Fibroblast of skin of right quadriceps (primary cell): ENCODE measurements around the gene ADGRL3.
A peak's percentile ranks its signal among the peaks of the same experiment; 100 is the strongest.
"Not testable (repeated sequence)": the region's sequence is repeated elsewhere in the genome, so short reads cannot be mapped to it uniquely, and the experiment has no call there.

Experiments used
- DNase-seq: peaks from one replicate; pipeline ENCODE4 v3.0.0-alpha.2; 2013

ADGRL3 gene

DNA sequence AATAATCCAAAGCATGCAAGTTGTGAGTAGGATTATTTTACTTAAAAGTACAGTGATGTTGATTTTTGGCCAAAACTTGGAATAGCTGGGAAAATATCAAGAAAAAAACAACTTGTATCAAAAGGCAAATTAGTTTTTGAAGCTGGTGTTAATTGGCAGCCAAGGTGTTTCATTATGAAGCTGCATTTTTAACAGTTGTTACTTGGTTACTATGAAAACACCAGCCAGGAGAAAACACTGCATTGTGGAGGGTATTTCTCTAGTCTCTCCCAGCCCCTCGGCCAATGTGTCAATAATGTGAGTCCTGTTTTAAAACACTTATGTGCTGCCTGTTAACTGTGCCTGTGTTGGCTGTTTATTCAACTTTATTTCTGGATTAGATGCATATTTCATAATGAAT is 733.4 kb downstream of the ADGRL3 start:
- DNase-seq: no peak

DNA sequence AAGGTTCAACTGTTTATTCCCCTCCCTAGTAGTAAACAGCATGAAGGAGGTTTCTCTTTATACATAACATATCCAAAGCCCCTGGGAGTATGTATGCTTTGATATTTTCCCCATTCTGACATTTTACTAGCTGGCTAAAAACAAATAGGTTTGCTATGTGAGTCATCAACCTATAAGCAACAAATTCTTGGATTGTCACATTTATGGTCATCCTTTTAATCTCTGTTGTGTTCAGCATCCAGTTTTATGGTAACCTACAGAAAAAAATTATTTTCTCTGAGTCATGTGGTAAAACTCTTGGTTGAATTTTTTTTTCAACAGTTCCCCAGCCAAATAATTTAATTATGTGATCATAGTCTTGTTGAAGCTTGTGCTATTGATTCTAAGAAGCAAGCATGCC is 734.1 kb downstream of the ADGRL3 start:
- DNase-seq: peak; percentile 5

DNA sequence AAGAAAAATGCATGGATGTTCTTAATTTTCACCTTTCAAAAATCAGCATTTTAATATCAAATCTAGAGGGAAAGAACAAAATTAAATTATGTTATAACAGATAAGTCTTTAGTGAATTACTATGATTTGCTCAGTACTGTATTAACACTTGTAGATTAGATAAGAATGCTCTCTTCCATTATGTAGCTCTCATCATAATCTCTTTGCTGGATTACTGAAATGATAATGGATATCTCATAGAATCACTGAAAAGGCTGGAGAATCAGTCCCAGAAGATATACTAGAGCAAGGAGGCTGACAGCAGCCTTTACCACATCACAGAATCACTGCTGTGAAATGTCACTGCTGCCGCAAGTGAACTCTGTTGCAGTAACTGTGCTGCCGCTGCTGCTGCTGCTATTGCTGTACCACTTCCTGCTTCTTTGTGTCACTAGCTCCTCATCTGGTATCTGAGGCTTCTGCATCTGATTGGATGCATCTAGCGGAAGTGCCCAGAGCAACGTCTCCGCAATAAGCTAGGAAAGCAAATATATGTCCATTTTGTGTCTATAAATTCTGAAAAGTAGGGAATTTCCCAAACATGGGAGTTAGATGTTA is 738.2 kb downstream of the ADGRL3 start:
- DNase-seq: no peak

DNA sequence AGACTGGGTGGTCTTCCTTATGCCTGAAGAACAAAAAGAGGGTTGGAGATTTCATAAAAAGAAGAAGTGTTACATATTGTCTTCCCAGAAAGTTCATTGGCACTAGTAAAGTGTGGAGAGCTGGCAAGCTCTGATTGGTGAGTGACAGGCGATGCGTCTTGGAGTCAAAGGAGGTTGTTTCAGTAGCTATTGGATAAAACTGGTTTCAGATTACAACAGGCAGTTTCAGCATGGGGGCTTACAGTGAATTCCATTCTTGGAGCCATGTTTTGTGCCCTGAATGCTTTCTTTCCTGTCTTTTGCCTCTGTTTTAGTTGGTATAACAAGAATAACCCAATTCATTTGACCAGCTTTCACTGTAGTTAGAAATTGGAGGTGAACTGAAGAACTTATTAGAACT is 750.5 kb downstream of the ADGRL3 start:
- DNase-seq: no peak

DNA sequence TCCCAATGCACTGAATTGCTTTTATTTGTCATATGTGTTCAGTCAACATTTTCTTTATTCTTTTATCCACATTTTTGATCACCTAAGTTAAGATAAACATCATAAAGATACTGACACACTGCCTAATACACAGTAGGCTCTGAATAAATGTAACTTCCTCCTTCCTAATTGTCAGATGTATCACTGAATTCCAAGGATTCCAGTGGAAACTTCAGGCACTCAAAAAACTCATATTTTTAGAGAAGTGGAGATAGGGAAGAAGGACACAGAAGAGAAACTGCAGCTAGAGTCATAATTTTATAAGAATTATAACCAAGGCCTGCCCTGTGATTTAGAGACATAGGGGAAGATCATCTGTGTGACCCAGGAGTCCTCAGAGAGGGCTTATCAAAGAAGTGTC is 753.3 kb downstream of the ADGRL3 start:
- DNase-seq: peak; percentile 13

DNA sequence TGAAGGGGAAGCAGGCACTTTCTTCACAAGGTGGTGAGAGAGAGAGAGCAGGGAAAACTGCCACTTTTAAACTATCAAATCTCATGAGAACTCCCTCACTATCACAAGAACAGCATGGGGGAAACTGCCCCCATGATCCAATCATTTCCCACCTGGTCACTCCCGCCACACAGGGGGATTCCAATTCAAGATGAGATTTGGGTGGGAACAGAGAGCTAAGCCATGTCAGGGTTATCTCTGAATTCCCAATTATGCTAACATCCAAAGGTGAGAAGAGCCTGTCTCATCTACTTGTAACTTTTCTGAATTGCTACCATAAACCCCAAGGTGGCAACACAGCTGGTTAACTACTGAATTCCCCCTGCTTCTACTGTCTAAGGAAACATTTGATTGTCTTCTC is 758.5 kb downstream of the ADGRL3 start:
- DNase-seq: no peak

DNA sequence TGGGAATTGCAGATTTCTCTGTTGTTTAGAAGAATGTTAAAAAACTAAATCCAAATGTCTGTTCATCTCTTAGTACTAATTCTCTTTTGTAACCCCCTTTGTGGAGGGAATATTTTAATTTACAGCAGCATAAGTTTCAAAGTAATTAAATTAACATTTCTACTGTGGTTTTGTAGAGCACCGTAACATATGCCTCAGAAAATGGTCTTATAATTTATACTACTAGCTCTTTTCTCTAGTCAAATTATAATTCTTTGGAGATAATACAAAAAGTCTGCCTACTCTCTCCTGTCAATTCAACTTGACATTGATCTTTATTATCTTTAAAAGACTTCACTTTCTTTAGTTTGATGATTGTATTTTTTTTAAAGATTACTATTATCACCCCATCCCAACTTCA is 759.0 kb downstream of the ADGRL3 start:
- DNase-seq: no peak

DNA sequence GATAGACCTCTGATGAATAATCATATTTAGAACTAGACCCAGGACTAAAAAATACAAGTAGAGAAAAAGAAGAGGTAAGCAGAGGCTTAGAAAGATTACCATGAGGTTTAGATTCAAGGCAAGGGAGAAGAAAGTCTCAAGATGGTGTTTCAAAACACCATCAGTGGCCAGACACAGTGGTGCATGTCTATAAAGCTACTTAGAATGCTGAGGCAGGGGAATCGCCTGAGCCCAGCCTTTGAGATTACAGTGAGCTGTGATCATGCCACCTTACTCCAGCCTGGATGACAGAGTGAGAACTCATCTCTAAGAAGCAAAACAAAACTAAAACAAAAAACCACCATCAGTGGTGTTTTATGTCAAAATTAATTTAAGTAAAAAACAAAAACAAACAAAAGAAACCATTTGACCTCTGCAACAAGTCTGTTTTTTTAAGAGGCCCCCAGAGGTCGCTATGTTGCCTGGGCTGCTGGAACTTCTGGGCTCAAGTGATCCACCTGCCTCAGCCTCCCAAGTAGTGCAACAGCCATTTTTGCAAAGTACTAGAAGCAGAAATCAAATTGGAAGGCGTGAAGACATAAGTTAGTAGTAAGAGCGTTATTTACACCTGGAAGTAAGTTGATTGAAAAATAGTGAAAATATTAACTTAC is 784.3 kb downstream of the ADGRL3 start:
- no peak for DNase-seq

DNA sequence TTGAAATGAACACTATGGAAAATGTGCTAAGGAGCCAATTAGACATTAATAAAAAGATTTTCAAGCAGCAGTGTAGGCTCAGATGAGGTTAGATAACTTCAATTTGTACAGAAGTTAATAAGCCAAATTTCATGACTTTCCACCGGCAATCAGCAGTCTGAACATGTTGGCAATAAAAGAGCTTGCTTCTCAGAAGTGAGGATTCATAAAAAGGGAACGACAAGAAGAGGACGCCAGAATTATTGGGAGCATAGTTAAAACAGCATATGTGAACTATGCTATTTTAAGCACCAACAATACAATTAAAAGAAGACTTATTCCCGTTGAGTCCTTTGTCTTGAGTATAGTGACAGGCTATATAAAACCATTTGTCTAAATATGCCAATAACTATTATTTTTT is 785.3 kb downstream of the ADGRL3 start:
- DNase-seq: no peak

DNA sequence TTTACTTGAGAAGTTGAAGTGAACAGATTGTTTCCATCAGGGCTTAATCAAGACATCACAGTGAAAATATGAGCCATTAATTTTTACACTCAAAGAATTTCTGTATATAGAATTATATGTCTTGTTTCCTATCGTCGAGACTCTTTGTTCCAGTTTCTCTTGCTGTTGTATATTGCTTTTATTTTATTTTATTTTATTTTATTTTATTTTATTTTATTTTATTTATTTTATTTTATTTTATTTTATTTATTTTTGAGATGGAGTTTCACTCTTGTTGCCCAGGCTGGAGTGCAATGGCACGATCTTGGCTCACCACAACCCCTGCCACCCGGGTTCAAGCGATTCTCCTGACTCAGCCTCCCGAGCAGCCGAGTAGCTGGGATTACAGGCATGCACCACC is 786.8 kb downstream of the ADGRL3 start:
- not testable (repeated sequence) for DNase-seq

DNA sequence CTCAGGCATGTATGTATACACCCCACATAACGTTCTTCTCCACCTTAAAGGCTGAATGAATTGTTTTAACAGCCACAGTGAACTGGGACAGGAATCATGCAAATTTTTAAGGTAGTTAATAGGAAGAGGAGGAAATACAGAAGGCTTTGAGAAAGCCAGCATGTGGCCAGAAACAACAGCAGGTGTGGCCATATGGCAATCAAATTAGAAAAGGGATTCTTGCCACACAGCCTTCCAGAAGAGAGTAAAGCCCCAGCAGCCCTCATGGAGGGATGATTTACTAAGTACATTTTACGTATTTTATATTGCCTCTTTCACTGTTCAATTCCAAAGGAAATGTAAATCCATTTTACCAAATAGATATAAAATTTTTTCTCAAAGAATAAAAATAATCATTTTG is 792.2 kb downstream of the ADGRL3 start:
- DNase-seq: no peak

DNA sequence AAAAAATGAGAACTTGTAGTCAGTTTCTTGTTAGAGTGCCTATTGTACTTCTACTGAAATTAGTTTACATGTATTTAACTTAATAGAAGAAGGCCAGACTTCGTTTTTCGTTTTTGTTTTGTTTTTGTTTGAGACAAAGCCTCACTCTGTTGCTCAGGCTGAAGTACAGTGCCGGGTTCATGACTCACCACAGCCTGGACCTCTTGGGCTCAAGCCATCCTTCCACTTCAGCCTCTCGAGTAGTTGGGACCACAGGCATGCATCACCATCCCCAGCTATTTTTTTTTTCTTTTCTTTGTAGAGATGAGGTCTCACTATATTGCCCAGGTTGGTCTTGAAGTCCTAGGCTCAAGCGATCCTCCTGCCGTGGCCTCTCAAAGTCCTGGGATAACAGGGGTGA is 793.9 kb downstream of the ADGRL3 start:
- peak; percentile 44 for DNase-seq

DNA sequence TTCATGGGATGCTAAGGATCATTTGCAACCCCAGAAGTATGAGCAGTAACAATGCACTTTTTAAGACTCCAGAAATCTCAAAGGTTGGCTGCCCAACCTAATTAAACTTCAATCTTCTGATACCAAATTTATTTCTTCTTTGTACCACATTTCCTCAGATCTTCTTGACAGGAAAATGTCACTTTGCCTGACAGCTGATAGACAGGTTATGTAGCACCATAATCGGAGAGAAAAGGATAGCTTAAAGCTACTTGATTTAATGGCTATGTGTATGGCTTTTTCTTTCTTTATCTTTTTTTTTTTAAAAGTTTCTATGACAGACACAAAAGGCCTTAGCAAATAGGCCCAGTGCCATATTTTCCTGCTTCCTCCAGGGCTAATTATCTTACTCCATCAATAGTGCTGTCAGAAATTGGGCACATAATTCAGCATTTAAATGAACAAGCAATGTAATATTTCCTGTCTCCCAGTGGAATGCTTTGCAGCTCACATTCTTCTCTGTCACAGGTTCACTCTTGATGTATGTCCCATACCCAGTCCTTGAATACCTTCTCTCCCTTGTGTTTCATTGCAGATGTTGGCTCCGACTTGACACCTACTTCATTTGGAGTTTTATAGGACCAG is 795.7 kb downstream of the ADGRL3 start:
- DNase-seq: peak; percentile 3

DNA sequence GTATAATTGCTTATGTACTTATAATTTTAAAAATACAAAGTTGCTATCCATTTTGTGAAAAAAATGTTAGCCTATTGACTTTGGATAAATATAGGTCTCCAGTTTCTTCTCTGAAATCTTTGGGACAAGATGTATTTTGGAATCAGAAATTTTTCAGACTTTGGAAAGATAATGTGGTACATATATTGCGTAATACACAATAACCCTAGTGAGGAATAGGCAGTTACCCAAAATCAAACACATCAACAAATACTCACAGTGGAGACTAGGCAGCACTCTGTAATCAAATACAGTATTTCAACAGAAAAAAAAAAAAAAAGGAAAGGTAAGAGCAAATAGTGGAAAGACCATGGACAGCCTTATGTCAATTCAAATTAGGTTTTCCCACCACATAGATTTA is 796.8 kb downstream of the ADGRL3 start:
- no peak for DNase-seq

DNA sequence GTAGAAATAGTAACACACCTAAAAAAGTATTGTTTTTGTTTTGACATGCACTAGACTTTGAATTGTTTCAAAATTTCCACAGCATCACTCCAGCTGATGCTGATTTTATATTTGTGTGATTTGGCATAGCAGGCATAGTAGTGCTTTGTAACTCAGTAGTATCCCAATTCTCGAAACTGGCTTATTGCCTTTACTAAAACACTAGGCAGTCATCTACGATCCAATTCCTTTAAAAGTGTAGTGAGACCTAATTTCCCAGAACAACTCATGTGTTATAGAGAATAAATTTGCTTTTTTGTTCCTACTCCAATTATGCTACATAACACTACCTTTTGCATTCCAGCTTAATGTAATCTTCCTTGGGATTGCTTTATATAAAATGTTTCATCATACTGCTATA is 797.7 kb downstream of the ADGRL3 start:
- no peak for DNase-seq

DNA sequence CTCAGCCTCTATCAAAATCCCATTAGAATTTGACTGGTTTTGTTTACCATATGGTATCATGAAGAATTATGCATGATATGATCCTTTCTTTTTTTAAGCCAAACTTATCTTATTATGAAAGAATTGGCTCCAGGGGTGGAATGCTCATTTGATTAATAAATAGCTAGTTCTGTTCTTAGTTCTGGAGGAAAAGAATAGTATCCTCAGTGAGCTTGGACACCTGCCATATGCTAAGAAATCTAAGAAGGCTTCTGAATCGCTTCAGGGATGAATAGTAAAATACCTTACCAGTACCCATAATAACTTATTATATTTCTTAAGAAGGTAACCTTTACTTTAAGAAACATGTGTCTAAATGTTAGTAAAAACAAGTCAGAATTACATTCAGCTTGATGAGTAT is 803.6 kb downstream of the ADGRL3 start:
- no peak for DNase-seq

DNA sequence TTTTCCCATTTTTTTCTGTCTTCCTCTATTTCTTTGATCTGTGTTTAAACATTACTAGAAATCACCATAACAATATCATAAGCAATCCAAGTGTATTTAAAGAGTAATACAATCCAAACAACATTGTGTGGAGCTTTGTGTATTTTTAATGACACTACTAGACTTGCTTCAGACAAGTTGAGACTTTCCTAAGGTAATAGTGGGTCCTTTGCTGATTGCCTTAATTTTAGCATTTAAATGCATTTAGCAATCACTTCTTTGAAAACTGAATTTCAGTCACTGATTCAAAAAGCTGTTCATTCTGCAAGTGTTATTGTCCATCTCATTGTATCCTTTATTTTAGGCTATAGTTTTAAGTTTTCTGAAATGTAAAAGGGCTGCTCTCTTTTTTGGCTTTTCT is 804.8 kb downstream of the ADGRL3 start:
- no peak for DNase-seq

DNA sequence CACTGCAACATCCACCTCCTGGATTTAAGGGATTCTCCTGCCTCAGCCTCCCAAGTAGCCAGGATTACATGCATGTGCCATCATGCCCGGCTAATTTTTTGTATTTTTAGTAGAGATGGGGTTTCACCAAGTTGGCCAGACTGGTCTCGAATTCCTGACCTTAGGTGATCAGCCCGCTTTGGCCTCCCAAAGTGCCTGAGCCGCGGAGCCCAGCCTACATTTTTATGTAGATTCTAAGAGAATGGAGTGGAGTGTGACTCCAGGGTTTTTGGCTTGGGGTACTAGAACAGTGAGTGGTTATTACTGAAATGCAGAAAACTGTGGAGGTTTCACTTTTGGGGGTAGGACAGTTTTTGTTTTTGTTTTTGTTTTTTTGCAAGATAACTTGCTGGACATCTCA is 806.0 kb downstream of the ADGRL3 start:
- no peak for DNase-seq

DNA sequence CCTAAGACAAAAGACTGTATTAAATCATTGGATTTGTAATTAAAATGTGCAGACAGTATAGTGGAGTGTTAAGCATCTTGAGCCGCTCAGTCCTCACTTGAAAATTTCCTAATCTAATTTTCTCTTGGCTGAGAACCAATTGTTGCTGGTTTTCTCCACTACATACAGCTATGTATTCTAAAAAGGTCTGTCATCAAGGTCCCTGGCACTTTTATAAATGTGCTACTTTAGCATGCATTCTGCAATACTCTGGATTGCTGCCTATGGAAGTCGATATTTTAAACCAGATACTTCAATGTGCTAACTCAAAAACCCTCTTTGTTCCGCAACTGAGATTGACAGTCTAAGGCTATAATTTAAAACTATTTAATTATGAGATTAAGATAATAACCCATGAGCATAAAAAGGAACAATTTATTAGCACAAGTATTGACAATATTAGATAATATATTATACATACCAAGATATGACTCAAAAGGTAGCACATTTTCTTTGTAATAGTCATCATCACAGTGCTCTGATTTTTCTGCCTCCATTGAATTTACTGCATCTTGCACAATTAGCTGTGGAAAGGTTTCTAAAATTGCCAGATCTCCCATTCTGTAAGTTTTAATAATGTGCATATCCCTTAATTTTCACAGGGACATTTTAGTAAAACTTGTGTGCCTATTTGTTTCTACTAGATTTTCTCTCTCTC is 815.1 kb downstream of the ADGRL3 start:
- peak; percentile 53 for DNase-seq

DNA sequence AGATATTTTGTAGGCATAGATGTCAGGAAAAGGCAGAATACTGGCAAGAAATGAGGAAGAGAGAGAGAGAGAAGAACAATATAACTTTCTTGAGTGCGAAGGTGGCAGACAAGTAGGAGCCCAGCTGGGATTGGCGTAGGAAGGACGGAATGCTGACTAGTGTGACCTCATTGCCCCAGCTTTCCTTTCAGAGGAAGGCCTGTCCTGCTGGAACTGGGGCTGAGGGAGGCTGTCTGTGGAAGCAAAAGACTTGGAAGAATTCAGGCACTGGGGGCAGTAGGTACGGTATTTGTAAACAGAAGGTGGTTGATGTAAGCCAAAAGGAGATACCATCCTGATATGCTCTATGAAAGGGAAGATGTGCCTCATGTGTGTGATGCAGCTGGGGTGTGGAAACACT is 818.4 kb downstream of the ADGRL3 start:
- no peak for DNase-seq

DNA sequence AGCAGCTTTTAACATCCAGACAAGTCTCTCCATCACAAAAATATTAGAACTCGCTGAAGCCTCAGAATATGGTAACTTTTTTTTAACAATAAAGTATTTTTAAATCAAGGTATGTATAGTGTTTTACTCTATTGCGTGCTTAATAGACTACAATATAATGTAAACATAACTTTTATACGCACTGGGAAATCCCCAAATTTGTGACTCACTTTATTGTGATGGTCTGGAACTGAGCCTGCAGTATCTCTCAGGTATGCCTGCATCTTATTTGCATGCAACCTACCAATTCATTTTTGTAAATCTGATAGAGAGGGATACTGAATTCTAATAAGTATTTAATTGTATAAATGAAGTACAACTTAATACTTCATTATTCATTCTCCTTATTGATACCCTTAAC is 823.5 kb downstream of the ADGRL3 start:
- no peak for DNase-seq

DNA sequence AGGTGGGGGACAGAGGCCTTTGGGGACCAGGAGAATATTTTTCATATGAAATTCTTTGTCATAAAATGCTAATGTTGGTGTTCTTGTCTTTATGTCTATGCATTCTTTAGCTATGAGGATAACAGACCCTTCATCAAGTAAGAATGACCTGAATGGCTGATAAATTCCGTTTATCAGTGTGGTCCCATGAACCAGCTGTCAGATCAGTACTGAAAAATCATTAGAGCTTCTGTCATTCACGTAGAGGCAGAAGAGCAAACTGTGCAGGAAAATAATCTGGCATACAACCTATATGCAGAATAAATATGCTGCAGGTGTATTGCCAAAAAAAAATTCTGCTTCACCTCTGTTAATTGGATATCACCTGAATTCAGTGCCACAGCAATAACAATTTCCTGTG is 828.6 kb downstream of the ADGRL3 start:
- no peak for DNase-seq

DNA sequence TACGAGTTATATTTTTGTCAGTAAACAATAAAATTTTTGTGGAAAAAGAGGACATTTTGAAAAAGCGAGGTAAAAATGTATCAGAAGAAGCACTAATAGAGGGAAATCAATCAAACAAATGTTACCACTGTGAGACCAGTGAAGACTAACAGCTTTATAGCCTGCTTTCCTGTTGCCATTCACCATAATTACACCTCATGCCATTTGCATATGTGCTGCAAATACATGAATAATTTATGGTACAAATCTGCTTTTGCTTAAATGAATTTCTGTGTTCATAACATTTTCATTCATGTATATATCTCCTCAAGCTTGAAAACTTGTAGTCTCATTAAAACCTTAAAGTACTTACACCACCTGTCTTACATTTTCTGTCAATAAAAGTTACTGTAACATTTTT is 830.8 kb downstream of the ADGRL3 start:
- DNase-seq: no peak

DNA sequence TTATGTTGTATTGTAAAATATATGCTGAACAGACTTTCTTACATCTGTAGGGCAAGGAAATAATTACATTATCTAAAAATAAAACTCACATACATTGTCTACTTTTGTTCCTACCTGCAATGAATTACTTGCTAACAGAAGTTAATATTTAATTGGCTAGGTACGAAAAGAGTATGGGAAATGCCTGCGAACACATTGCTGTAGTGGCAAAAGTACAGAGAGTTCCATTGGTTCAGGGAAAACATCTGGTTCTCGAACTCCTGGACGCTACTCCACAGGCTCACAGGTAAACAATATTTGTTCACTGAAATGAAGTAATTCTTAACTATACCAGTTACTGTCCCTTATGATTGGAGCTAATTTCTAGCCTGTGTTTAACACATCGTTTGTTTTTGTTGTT is 837.4 kb downstream of the ADGRL3 start:
- DNase-seq: no peak
